KMS-11 (cell line): ENCODE measurements around the gene MGMT.

ENCODE experiments used
- H2AFZ ChIP-seq: fragments of 200-600 bp; sonication (generic); 2 replicates; pipeline ENCODE4 v1.6.1; 2016; ENCODE audit warnings: antibody characterized with exemption, mixed run types, low read depth
- H3K27ac ChIP-seq: fragments of 200-600 bp; sonication (generic); 2 replicates; pipeline ENCODE4 v1.6.1; 2016; ENCODE audit warnings: mild to moderate bottlenecking, mixed run types
- H3K27me3 ChIP-seq: fragments of 200-600 bp; sonication (generic); 2 replicates; pipeline ENCODE4 v1.6.1; 2017; ENCODE audit warnings: mild to moderate bottlenecking, low read depth, mixed run types, moderate library complexity; ENCODE audit not compliant: insufficient read depth
- H3K36me3 ChIP-seq: fragments of 200-600 bp; sonication (generic); 2 replicates; pipeline ENCODE4 v1.6.1; 2017; ENCODE audit warnings: mild to moderate bottlenecking, mixed run types; ENCODE audit not compliant: insufficient read depth
- H3K4me1 ChIP-seq: fragments of 200-600 bp; sonication (generic); 2 replicates; pipeline ENCODE4 v1.6.1; 2016; ENCODE audit warnings: mild to moderate bottlenecking, low read depth, mixed run types; ENCODE audit not compliant: poor library complexity, severe bottlenecking
- H3K4me2 ChIP-seq: fragments of 200-600 bp; sonication (generic); 2 replicates; pipeline ENCODE4 v1.7.0; 2016; ENCODE audit warnings: mild to moderate bottlenecking, mixed run types
- H3K4me3 ChIP-seq: fragments of 200-600 bp; sonication (generic); IDR thresholded peaks from 2 replicates; pipeline ENCODE4 v1.6.1; 2017; ENCODE audit warnings: low read depth, low read length, mixed read lengths; ENCODE audit not compliant: insufficient read depth
- H3K79me2 ChIP-seq: fragments of 200-600 bp; sonication (generic); 2 replicates; pipeline ENCODE4 v1.6.1; 2016; ENCODE audit warnings: low read depth, mixed run types; ENCODE audit not compliant: insufficient read depth
- H3K9ac ChIP-seq: fragments of 200-600 bp; sonication (generic); 2 replicates; pipeline ENCODE4 v1.6.1; 2016; ENCODE audit warnings: mild to moderate bottlenecking, mixed run types
- H4K20me1 ChIP-seq: fragments of 200-600 bp; sonication (generic); 2 replicates; pipeline ENCODE4 v1.6.1; 2016; ENCODE audit warnings: mild to moderate bottlenecking, mixed run types; ENCODE audit not compliant: insufficient read depth
- TF ChIP-seq, protein P1 (sequence below): fragments of 200-600 bp; sonication (generic); conservative IDR thresholded peaks from 2 replicates; pipeline ENCODE4 v1.6.1; 2017; ENCODE audit warnings: low read depth, mild to moderate bottlenecking, antibody characterized with exemption, low read length, moderate library complexity, mixed read lengths

The MGMT gene

DNA sequence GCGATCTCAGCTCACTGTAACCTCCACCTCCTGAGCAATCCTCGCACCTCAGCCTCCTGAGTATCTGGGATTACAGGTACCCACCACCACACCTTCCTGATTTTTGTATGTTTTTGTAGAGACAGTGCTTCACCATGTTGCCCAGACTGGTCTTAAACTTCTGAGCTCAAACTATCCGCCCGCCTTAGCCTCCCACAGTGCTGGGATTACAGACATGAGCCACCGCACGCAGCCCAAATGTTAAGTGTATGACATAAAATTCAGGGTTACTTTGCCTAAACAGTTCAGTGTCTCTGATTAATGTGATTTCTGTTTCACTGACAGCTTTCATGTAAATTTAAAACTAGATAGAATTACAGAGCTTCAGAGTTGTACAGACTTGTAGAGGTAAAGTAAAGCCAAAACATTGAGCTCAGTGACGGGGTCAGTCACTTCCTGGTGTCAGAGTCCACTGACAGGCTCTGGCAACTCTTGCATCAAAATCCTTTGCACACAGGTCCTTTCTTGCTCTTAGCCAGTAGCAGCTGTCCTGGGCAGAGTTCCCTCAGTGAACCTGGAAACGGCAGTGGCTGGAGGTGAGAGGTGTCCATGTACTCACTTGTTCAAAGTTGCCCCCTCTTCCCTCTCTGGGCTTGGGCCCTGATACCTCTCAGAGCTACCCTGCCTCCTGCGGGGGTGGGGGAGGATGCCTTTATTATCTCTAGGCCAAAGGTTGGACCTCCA, 33.7 kb downstream of the MGMT start:
- TF ChIP-seq, protein P1, sequence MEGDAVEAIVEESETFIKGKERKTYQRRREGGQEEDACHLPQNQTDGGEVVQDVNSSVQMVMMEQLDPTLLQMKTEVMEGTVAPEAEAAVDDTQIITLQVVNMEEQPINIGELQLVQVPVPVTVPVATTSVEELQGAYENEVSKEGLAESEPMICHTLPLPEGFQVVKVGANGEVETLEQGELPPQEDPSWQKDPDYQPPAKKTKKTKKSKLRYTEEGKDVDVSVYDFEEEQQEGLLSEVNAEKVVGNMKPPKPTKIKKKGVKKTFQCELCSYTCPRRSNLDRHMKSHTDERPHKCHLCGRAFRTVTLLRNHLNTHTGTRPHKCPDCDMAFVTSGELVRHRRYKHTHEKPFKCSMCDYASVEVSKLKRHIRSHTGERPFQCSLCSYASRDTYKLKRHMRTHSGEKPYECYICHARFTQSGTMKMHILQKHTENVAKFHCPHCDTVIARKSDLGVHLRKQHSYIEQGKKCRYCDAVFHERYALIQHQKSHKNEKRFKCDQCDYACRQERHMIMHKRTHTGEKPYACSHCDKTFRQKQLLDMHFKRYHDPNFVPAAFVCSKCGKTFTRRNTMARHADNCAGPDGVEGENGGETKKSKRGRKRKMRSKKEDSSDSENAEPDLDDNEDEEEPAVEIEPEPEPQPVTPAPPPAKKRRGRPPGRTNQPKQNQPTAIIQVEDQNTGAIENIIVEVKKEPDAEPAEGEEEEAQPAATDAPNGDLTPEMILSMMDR = no peak
- H3K4me1 ChIP-seq = no peaks in the 10 kb centered on the region
- no peaks in the 10 kb centered on the region for H3K36me3 ChIP-seq
- H3K79me2 ChIP-seq = no peaks in the 10 kb centered on the region
- no peak overlapping the region for H3K4me2 ChIP-seq
- H3K27me3 ChIP-seq = no peaks in the 10 kb centered on the region
- H3K27ac ChIP-seq = no peak overlapping the region
- H4K20me1 ChIP-seq = no peaks in the 10 kb centered on the region
- no peak overlapping the region for H3K9ac ChIP-seq
- H3K4me3 ChIP-seq = no peak overlapping the region
- no peak overlapping the region for H2AFZ ChIP-seq

DNA sequence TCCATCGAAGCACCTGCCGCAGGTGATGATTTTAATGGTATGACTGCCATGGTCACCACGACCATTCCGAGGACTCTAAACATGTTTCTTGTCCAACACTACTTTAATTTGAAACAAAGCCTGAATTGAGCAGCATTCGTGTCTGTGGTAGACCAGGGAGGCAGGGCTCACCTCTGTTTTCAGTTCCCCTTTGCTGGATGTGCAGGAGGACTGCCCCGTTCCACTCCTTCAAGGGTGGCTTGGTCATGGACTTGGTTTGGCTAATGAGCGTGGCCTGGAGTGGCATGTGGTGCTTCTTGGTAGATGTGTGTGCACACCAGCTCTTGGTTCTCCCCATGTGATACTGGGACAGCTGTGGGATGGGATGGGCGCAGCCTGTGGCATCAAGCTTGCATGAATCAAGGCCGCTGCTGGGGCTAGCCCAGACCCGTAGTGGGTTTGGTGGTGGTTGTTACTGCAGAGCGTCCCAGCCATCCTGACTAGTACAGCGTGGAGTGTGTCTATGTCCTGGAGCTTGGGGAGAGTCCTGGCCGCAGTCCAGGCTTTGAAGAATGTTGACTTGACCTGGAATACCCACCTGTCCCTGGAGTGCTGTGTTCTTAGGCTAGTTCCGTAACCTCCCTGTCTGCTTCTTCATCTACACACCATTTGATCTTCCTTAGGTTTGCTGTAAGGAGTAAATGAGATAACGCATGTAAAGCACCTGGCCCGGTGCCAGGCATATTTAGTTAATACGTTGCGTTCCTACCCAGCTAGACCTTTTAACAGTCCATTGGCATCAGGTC, 34.8 kb downstream of the MGMT start:
- H3K27me3 ChIP-seq = no peaks in the 10 kb centered on the region
- H3K27ac ChIP-seq = no peak overlapping the region
- H4K20me1 ChIP-seq = no peaks in the 10 kb centered on the region
- no peaks in the 10 kb centered on the region for H3K4me1 ChIP-seq
- H3K4me2 ChIP-seq = no peak overlapping the region
- no peak overlapping the region for H3K9ac ChIP-seq
- TF ChIP-seq, protein P1 = no peak
- no peak overlapping the region for H2AFZ ChIP-seq
- H3K79me2 ChIP-seq = no peaks in the 10 kb centered on the region
- H3K36me3 ChIP-seq = no peaks in the 10 kb centered on the region
- no peak overlapping the region for H3K4me3 ChIP-seq

DNA sequence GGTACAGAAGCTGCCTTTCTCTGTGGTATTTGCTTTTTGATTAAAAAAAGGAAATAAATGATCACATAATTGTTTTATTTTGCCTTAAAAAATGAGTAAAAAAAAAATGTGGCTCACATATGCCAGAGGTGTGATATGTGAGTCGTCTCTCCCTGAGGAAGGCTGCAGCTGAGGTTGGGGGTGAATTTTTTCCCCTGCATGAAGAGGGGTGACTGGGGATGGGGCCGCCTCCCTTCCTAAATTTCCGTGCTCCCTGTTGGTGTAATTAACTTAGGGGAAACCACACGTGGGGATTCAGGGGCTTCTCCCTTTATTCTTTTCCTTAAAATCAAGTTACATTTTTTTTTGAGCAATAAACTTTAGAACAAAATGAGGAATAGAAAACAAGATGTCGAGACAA, 35.4 kb downstream of the MGMT start:
- Histone ChIP-seq H3K4me2 (no peak overlapping the region), H3K79me2 (no peaks in the 10 kb centered on the region), H3K4me3 (no peak overlapping the region), H2AFZ (no peak overlapping the region), H3K27me3 (no peaks in the 10 kb centered on the region), H4K20me1 (no peaks in the 10 kb centered on the region), H3K36me3 (no peaks in the 10 kb centered on the region), H3K27ac (no peak overlapping the region), H3K9ac (no peak overlapping the region), H3K4me1 (no peaks in the 10 kb centered on the region)
- TF ChIP-seq, protein P1 = no peak

DNA sequence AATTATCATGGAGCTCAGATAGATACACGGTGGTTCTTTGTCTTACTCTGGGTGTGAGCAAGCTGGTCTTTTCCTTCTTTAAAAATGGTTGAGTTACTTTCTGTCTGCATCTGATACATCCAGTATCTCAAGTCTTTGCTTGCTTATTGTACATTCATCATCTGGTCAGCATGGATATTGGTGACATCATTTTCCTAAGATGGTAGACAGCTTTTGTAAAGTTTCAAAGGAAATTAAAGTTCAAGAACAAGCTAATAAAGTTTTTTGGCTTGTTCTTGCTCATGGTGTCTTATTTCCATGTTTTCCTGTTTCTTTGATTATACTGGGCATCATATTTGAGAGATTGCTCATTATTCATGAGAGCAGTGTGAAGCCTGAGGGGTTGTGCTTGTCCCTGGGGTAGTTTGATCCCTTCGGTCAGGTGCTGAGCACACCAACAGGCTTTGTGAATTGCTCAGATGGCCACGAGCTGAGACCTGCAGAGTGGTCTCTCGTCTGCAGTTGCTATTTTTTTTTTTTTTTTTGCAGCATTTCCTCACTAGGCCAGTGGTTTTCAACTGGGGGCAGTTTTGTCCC, 38.5 kb downstream of the MGMT start:
- no peaks in the 10 kb centered on the region for H3K79me2 ChIP-seq

More for the DNA sequence above, 38.5 kb downstream of the MGMT start:
- H3K9ac ChIP-seq = no peak overlapping the region
- no peak overlapping the region for H3K4me2 ChIP-seq
- H2AFZ ChIP-seq = no peak overlapping the region
- H3K4me1 ChIP-seq = no peaks in the 10 kb centered on the region
- no peak overlapping the region for H3K4me3 ChIP-seq
- H3K27me3 ChIP-seq = no peaks in the 10 kb centered on the region
- TF ChIP-seq, protein P1 = no peak
- H4K20me1 ChIP-seq = no peaks in the 10 kb centered on the region
- no peak overlapping the region for H3K27ac ChIP-seq
- no peaks in the 10 kb centered on the region for H3K36me3 ChIP-seq
